ENCODE measurements around the gene KCNK5. TPM values are rescaled to one million over a fixed set of nuclear protein-coding genes. Genes with fewer than 3 reads are reported as not detected.

The KCNK5 gene
- total and polyA plus RNA-seq, 4 donors, result 3.7 to 19.1 (median 7.5) TPM

DNA sequence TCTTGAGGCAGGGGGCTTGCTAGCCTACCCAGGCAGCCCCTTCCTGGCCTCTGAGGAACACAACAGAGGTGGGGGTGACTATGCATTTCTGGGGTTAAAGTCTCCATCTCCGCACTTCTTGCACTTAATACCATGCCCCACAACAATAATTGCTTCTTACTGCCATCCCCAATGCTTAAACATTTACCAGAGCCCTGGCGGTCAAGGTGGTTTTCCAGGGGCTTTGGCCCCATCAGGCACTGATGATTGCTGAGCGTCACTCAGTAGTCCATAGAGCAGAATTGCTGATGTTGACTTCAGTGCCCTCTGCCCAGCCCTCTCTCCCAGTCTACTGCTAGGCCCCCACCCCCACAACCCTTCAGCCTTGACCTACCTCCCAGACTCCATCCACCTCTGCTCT lies 32.5 kb upstream of the KCNK5 start:
- H3K27ac ChIP-seq (ENCODE audit: low read depth in 1 of 2, low read length in 2 of 2), result no peak overlapping the region
- DNase-seq (ENCODE audit: low spot score), result no peak

DNA sequence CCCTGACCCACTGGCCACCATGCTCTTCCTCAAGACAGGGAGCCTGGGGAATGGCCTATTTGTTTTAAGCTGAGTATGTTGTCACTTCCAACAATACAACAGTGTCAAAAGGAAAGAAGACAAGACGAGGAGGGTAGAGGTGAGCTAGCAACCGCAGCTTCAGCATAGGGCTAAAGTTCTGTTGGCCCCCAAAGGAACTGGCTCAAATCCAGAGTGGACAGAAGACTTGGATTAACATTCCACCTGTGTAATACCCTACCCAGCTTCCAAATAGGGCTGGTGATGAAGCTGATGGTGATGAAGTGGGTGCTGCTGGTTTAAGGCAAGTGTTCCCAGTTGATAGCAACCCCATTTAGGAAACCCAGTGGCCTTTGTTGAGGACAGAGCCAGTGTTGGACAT lies 31.7 kb upstream of the KCNK5 start:
- Histone ChIP-seq H3K9ac (ENCODE audit: low read depth in 1 of 2, low read length in 2 of 2) (no peak overlapping the region), H3K9me3 (ENCODE audit: control insufficient read depth in 4 of 4, low read length in 3 of 4) (no peaks in the 10 kb centered on the region), H3K36me3 (ENCODE audit: control insufficient read depth in 4 of 4, insufficient read depth in 3 of 4, low read depth in 1 of 4, low read length in 3 of 4) (no peaks in the 10 kb centered on the region), H3K4me3 (ENCODE audit: low read depth in 1 of 3, low read length in 3 of 3) (no peak overlapping the region), H3K4me1 (ENCODE audit: control insufficient read depth in 4 of 4, insufficient read depth in 4 of 4, low read length in 3 of 4) (peaks cover 0 to 22% (median 9%) of the 10 kb centered on the region in 4 donors), H3K27me3 (ENCODE audit: control insufficient read depth in 4 of 4, insufficient read depth in 4 of 4, low read length in 3 of 4) (peaks cover 0 to 2% (median 0%) of the 10 kb centered on the region in 4 donors), H3K27ac (ENCODE audit: low read depth in 1 of 2, low read length in 2 of 2) (no peak overlapping the region)
- no peak for DNase-seq (ENCODE audit: low spot score)
- TF ChIP-seq, protein P1, sequence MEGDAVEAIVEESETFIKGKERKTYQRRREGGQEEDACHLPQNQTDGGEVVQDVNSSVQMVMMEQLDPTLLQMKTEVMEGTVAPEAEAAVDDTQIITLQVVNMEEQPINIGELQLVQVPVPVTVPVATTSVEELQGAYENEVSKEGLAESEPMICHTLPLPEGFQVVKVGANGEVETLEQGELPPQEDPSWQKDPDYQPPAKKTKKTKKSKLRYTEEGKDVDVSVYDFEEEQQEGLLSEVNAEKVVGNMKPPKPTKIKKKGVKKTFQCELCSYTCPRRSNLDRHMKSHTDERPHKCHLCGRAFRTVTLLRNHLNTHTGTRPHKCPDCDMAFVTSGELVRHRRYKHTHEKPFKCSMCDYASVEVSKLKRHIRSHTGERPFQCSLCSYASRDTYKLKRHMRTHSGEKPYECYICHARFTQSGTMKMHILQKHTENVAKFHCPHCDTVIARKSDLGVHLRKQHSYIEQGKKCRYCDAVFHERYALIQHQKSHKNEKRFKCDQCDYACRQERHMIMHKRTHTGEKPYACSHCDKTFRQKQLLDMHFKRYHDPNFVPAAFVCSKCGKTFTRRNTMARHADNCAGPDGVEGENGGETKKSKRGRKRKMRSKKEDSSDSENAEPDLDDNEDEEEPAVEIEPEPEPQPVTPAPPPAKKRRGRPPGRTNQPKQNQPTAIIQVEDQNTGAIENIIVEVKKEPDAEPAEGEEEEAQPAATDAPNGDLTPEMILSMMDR (IDR thresholded peaks at IDR 0.05; ENCODE audit: low read depth, low read length, missing input control), result no peak
- TF ChIP-seq HNF4A (conservative IDR thresholded peaks at IDR 0.05) (no peak), FOXA2 (IDR thresholded peaks at IDR 0.05) (no peak), TAF1 (conservative IDR thresholded peaks at IDR 0.05) (no peak), SP1 (IDR thresholded peaks at IDR 0.05) (no peak), NR2F2 (IDR thresholded peaks at IDR 0.05) (no peak), JUND (IDR thresholded peaks at IDR 0.05) (no peak), RAD21 (IDR thresholded peaks at IDR 0.05) (no peak)
- TF ChIP-seq, protein P2, sequence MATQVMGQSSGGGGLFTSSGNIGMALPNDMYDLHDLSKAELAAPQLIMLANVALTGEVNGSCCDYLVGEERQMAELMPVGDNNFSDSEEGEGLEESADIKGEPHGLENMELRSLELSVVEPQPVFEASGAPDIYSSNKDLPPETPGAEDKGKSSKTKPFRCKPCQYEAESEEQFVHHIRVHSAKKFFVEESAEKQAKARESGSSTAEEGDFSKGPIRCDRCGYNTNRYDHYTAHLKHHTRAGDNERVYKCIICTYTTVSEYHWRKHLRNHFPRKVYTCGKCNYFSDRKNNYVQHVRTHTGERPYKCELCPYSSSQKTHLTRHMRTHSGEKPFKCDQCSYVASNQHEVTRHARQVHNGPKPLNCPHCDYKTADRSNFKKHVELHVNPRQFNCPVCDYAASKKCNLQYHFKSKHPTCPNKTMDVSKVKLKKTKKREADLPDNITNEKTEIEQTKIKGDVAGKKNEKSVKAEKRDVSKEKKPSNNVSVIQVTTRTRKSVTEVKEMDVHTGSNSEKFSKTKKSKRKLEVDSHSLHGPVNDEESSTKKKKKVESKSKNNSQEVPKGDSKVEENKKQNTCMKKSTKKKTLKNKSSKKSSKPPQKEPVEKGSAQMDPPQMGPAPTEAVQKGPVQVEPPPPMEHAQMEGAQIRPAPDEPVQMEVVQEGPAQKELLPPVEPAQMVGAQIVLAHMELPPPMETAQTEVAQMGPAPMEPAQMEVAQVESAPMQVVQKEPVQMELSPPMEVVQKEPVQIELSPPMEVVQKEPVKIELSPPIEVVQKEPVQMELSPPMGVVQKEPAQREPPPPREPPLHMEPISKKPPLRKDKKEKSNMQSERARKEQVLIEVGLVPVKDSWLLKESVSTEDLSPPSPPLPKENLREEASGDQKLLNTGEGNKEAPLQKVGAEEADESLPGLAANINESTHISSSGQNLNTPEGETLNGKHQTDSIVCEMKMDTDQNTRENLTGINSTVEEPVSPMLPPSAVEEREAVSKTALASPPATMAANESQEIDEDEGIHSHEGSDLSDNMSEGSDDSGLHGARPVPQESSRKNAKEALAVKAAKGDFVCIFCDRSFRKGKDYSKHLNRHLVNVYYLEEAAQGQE (IDR thresholded peaks at IDR 0.05), result no peak
- TF ChIP-seq, protein P3, sequence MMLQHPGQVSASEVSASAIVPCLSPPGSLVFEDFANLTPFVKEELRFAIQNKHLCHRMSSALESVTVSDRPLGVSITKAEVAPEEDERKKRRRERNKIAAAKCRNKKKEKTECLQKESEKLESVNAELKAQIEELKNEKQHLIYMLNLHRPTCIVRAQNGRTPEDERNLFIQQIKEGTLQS (IDR thresholded peaks at IDR 0.05), result no peak
- WGBS, result 46% methylated on average over 2 of the region's 2 CpGs

More for the DNA sequence above, 32.5 kb upstream of the KCNK5 start:
- H3K27me3 ChIP-seq (ENCODE audit: control insufficient read depth in 4 of 4, insufficient read depth in 4 of 4, low read length in 3 of 4), result peaks cover 0 to 2% (median 0%) of the 10 kb centered on the region in 4 donors
- no peaks in the 10 kb centered on the region for H3K9me3 ChIP-seq (ENCODE audit: control insufficient read depth in 4 of 4, low read length in 3 of 4)
- H3K9ac ChIP-seq (ENCODE audit: low read depth in 1 of 2, low read length in 2 of 2), result no peak overlapping the region
- TF ChIP-seq EGR1 (IDR thresholded peaks at IDR 0.05; ENCODE audit: low read depth in 2 of 2) (no peak), RAD21 (IDR thresholded peaks at IDR 0.05) (no peak), HNF4A (conservative IDR thresholded peaks at IDR 0.05) (no peak), SP1 (IDR thresholded peaks at IDR 0.05) (no peak)
- TF ChIP-seq, protein P1 (IDR thresholded peaks at IDR 0.05; ENCODE audit: low read depth, low read length, missing input control), result no peak
- TF ChIP-seq, protein P2 (IDR thresholded peaks at IDR 0.05), result no peak
- TF ChIP-seq, protein P3 (IDR thresholded peaks at IDR 0.05), result no peak
- no peaks in the 10 kb centered on the region for H3K36me3 ChIP-seq (ENCODE audit: control insufficient read depth in 4 of 4, insufficient read depth in 3 of 4, low read depth in 1 of 4, low read length in 3 of 4)
- peaks cover 0 to 22% (median 9%) of the 10 kb centered on the region in 4 donors for H3K4me1 ChIP-seq (ENCODE audit: control insufficient read depth in 4 of 4, insufficient read depth in 4 of 4, low read length in 3 of 4)
- 91% methylated on average over 3 of the region's 3 CpGs for WGBS
- no peak overlapping the region for H3K4me3 ChIP-seq (ENCODE audit: low read depth in 1 of 3, low read length in 3 of 3)
